HFF-Myc (cell line): Measurements from ENCODE around the gene PEX16.

ENCODE experiments used
- DNase-seq: peaks from one replicate; pipeline ENCODE4 v3.0.0-alpha.2; 2011; ENCODE audit warnings: low read depth; ENCODE audit errors: extremely low read depth
- H3K4me3 ChIP-seq: replicated peaks from 2 replicates; pipeline ENCODE4 v1.5.1; 2011; ENCODE audit warnings: low read depth, mild to moderate bottlenecking, control low read depth, low read length
- CTCF ChIP-seq: IDR thresholded peaks from 2 replicates; pipeline ENCODE4 v1.5.1; 2012; ENCODE audit warnings: mild to moderate bottlenecking, low read depth, low read length, control low read depth; ENCODE audit errors: missing control alignments

PEX16 gene

GRCh38 chr11:45936511-45937054 lies 18.9 kb upstream of the PEX16 start:
- DNase-seq = no peak
- no peak for TF ChIP-seq CTCF
- H3K4me3 ChIP-seq = no peak overlapping the region

GRCh38 chr11:45935349-45936064 lies 17.8 kb upstream of the PEX16 start:
- no peak for DNase-seq
- H3K4me3 ChIP-seq = no peak overlapping the region
- TF ChIP-seq CTCF = no peak

GRCh38 chr11:45934580-45935318 lies 17.1 kb upstream of the PEX16 start:
- no peak for DNase-seq

GRCh38 chr11:45933846-45934579 lies 16.3 kb upstream of the PEX16 start:
- H3K4me3 ChIP-seq = no peak overlapping the region
- DNase-seq = no peak
- TF ChIP-seq CTCF = no peak

More at GRCh38 chr11:45934580-45935318, 17.1 kb upstream of the PEX16 start:
- TF ChIP-seq CTCF = no peak
- no peak overlapping the region for H3K4me3 ChIP-seq

- DNase-seq = no peak
- no peak overlapping the region for H3K4me3 ChIP-seq
- no peak for TF ChIP-seq CTCF
Observed at GRCh38 chr11:45933131-45933831, 15.6 kb upstream of the PEX16 start.

- no peak overlapping the region for H3K4me3 ChIP-seq
- no peak for DNase-seq
- TF ChIP-seq CTCF = no peak
Observed at GRCh38 chr11:45932217-45932616, 14.5 kb upstream of the PEX16 start.
